NCI-H345 treated with DMSO at 0.1 percent for 48 hours (cell line): ENCODE data around the gene PTPRB.

Experiments
- DNase-seq: peaks from one replicate; lab custom pipeline; 2025; ENCODE audit not compliant: unreplicated experiment; lab: John Stamatoyannopoulos, UW

Gene PTPRB

DNA sequence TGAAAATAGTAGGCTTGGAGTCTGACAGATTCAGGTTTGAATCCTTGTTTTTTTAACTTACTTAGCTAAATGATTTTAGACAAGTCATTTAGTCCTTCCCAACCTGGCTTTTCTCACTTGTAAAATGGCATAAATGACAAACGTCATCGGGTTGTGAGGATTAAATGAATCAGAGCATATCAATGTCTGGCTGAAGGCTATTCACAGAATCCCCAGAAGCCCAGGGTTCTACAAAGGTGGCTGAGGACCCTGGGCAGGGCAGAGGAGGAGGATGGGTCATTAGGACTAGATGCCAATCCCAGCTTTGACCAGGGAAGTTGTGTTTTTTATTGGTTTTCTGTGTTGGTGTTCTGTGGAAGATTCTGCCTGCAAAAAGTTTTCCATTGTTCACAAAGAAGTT is 7.6 kb upstream of the PTPRB start:
- DNase-seq, result no peak

GRCh38 chr12:70643939-70644338 is 6.7 kb upstream of the PTPRB start:
- DNase-seq, result no peak

GRCh38 chr12:70641691-70642090 is 4.5 kb upstream of the PTPRB start:
- no peak for DNase-seq

DNA sequence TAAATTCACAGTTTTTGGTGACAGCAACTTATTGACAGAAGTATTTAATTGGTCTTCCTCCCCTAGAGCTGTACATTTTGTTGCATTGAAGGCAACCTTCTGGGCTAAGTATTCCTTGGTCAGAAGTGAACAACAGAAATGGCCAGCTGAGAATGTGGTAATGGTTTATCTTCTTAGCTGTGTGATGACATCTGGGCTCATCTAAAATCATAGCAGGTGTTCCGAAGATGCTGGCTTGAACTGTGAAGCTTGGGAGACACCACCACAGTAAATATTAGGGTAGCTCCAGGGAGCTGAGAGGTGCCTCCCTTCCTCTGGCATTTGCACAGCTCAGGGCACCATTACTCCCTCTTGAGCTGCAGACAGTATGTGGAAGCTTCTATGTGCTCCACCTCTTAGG is 3.7 kb upstream of the PTPRB start:
- DNase-seq, result no peak

DNA sequence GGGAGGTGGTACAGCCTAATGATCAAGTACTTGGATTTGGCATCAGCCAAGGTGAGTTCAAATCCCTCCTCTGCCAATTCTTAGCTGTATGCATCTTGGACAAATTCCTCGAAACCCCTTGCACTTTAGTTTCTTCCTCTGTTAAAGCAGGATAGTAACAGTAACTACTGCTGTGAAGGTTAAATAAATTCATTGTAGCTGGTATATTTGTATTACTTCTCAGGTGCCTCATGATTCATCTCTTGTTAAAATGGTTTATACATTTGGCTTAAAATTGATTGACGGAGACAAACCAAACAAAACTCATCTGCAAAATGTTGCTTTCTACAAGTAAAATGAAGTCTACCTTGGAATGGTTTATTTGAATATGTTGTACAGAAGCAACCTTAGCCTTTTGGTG is 2.3 kb upstream of the PTPRB start:
- DNase-seq, result no peak

- DNase-seq, result no peak
These were observed 1.6 kb upstream of the PTPRB start for GRCh38 chr12:70638639-70639360.

GRCh38 chr12:70635755-70636154 is 1.5 kb downstream of the PTPRB start:
- no peak for DNase-seq

- no peak for DNase-seq
These were observed 8.3 kb downstream of the PTPRB start for GRCh38 chr12:70628701-70629480.

DNA sequence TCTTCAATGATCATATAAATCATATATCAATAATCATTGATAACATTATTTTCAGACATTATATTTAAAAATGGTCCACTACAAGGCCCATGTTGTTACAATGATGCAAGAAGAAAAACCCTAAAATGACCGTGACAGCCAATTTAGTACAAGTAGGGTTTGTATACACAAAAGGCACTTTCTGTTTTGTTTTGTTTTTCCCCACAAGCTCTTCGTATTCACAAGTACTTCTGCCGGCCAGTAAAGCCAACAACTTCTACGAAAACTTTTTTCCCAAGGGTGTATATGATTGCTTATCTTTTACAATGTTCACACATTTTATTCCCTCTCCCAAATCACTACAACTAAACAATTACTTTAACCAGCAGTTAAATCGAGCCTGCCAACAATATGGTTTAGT is 9.6 kb downstream of the PTPRB start:
- DNase-seq, result no peak

DNA sequence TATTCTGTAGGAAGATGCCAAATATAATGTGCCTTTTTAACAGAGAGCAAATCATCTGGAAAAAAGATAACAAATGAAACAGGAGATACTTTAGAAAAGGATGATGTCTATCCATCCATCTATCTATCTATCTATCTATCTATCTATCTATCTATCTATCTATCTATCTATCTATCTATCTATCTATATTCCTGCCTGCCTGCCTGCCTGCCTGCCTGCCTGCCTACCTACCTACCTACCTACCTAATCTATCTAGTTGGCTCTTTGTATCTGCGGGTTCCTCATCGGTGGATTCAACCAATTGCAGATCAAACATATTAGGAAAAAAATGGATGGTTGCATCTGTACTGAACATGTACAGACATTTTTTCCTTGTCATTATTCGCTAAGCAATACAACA is 11.0 kb downstream of the PTPRB start:
- DNase-seq, result no peak

DNA sequence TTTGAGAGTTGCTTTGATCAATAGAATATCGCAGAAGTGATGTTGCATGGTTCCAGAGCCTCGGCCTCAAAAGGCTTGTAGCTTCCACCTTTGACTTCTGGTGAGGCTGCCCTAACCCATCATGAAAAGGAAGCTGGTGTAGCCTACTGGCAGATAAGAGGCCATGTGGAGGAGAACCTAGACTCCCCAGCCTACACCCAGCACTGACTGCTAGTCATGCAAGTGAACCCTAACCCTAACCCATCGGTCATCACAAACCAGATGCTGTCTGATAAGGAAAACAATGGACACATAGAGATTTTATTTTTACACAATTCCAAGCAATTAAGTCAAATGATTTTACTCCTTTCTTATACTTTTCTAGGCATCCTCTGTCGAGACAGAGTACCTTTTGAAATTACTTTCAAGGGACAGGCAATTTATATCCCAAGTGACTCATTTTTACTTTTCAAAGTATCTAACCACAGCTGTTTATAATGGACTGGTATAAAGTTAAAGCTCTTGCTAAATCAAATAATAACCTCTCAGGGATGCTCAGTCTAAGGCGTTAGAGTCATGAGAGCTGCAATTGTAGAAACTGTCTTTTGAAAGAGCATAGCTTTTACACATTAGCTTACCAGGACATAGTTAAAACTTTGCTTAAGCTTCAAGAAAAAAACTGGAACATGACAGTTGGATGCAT is 17.6 kb downstream of the PTPRB start:
- no peak for DNase-seq

DNA sequence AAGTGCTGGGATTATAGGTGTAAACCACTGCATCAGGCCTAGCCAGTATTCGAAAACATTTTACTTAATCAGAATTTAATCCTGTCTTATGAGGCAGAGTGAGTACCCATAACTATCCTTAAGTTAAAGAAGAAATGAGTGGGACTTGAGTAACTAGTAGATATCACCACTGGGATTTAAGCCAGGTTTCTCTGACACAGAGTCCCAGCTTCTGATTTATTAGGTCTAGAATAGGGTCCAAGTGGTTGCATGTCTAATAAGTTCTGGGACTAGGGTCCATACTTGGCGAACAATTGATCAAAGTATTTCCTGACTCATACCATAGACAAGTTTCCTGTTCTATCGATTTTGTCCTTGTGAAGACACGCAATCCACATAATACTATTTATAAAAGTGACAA is 18.9 kb downstream of the PTPRB start:
- no peak for DNase-seq

DNA sequence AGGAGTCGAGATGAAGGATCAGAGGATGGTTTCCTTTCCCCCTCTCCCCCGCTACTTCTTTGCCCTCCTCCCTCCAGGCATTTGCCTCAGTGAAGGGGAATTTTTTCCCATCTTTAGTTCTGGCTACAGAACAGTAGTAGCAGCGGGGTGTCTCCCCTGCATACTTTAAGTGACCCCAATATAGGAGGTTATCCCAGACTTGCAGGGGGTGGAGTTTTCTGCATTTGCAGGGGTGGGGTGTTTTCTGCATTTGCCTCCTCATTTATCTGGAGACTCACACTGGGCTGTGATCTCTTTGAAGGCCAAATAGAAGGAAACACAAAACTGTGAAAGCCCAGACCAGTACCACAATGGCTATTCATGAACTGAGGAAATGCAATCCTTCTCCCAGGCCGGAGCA is 19.8 kb downstream of the PTPRB start:
- no peak for DNase-seq

- no peak for DNase-seq
These were observed 21.9 kb downstream of the PTPRB start for GRCh38 chr12:70615174-70615866.

- DNase-seq, result no peak
These were observed 27.3 kb downstream of the PTPRB start for GRCh38 chr12:70609739-70610491.

DNA sequence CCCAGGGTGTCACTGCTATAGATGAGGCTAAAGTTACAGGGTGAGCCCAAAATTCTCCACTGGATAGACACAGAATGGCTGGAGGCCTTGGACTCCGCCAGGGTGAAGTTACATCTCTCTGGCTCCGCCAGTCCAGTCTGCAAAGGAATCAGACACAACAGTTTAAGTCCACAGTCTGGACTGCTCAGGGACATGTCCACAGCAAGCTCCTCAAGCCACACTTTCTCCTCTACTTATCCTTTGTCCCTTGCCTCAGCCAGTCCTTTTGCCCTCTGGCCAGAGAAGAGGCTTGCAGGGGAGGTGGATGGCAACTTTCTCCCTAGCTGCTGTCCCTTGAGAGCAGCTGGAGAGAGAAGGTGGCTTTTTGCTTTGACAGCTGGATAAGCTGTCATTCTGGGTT is 28.0 kb downstream of the PTPRB start:
- DNase-seq, result no peak

GRCh38 chr12:70608184-70608583 is 29.0 kb downstream of the PTPRB start:
- no peak for DNase-seq

DNA sequence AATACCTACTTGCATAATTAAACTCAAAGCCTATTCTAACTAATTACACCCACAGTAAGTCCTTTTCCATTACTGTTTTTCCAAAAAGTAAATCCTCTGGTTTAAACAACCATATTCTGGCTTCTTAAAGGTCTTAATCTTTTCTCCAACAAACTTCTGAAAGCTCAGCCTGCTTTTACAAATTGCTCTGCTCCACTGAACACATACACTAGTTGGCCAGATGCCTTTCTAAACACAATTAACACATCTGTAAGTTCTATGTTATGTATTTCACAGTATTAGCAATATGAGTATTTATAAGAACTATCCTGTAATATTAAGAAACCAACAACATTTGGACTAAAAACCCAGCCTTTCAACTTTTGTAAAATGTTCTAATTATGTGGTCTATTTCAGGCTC is 30.1 kb downstream of the PTPRB start:
- DNase-seq, result no peak

GRCh38 chr12:70605976-70606375 is 31.3 kb downstream of the PTPRB start:
- DNase-seq, result no peak

DNA sequence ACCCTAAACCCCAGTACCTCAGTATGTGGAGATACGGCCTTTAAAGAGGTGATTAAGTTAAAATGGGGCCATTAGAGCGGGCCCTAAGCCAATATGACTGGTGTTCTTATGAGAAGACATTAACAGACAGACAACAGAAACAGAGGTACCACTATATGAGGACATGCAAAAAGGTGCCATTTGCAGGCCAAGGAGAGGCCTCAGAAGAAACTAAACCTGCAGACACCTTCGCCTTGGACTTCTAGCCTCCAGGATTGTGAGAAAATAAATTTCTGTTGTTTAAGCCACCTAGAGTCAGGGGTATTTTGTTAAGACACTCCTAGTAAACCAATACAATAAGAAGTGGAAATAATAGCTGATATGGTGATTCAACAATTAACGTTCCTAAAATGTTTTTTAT is 32.6 kb downstream of the PTPRB start:
- no peak for DNase-seq

- DNase-seq, result no peak
These were observed 34.2 kb downstream of the PTPRB start for GRCh38 chr12:70603044-70603443.
